Endothelial cell (in vitro differentiated cells): ENCODE data around the gene VANGL2. TPM values are rescaled to one million over a fixed set of nuclear protein-coding genes. Genes with fewer than 3 reads are reported as not detected.

Experiments
- DNase-seq: peaks from one replicate; pipeline ENCODE4 v3.0.0; 2021; ENCODE audit warnings: low spot score
- H3K27ac Mint-ChIP-seq: one replicate; pipeline ENCODE4 v1.8.0; 2021; ENCODE audit warnings: mixed read lengths, inconsistent platforms; ENCODE audit not compliant: unreplicated experiment
- H3K27me3 Mint-ChIP-seq: one replicate; pipeline ENCODE4 v1.8.0; 2021; ENCODE audit warnings: mild to moderate bottlenecking, moderate library complexity, mixed read lengths, inconsistent platforms; ENCODE audit not compliant: unreplicated experiment
- H3K36me3 Mint-ChIP-seq: one replicate; pipeline ENCODE4 v1.8.0; 2021; ENCODE audit warnings: mild to moderate bottlenecking, low read depth, mixed read lengths, inconsistent platforms; ENCODE audit not compliant: unreplicated experiment
- H3K4me1 Mint-ChIP-seq: one replicate; pipeline ENCODE4 v1.8.0; 2021; ENCODE audit warnings: mild to moderate bottlenecking, mixed read lengths, inconsistent platforms; ENCODE audit not compliant: unreplicated experiment
- H3K4me3 Mint-ChIP-seq: one replicate; pipeline ENCODE4 v1.8.0; 2021; ENCODE audit warnings: mild to moderate bottlenecking, mixed read lengths, inconsistent platforms; ENCODE audit not compliant: unreplicated experiment
- H3K9me3 Mint-ChIP-seq: one replicate; pipeline ENCODE4 v1.8.0; 2021; ENCODE audit warnings: mixed read lengths, inconsistent platforms; ENCODE audit not compliant: unreplicated experiment
- CTCF ChIP-seq: fragments of 200-600 bp; sonication (generic); IDR thresholded peaks from one replicate; pipeline ENCODE4 v1.5.0; 2021; ENCODE audit warnings: antibody characterized with exemption; ENCODE audit not compliant: unreplicated experiment
- total RNA-seq: library from RNA; stranded (reverse); fragmentation: NEBNext Ultra II Directional; extraction: Animal tissue kit (Norgen Biotek cat#: 25700); gene quantifications from one replicate; pipeline ENCODE4 v1.2.1, GENCODE V29; 2021; ENCODE audit not compliant: unreplicated experiment

VANGL2 gene
- total RNA-seq, 1 donor from 2014 or later, result 79.8 TPM

GRCh38 chr1:160428053-160428452 lies 27.7 kb downstream of the VANGL2 start:
- Mint-ChIP-seq H3K4me1 (peaks cover 31% of the 10 kb centered on the region), H3K27me3 (peaks cover 6% of the 10 kb centered on the region), H3K27ac (peak overlapping the region; percentile 1), H3K4me3 (no peak overlapping the region), H3K36me3 (peaks cover 27% of the 10 kb centered on the region), H3K9me3 (no peaks in the 10 kb centered on the region)
- TF ChIP-seq CTCF, result no peak
- no peak for DNase-seq

GRCh38 chr1:160428655-160429054 lies 28.3 kb downstream of the VANGL2 start:
- peak overlapping the region; percentile 46 for H3K27ac Mint-ChIP-seq
- H3K36me3 Mint-ChIP-seq, result peaks cover 27% of the 10 kb centered on the region
- DNase-seq, result peak; percentile 66
- peak; percentile 45 for TF ChIP-seq CTCF
- peaks cover 31% of the 10 kb centered on the region for H3K4me1 Mint-ChIP-seq
- H3K27me3 Mint-ChIP-seq, result peaks cover 6% of the 10 kb centered on the region
- no peaks in the 10 kb centered on the region for H3K9me3 Mint-ChIP-seq
- no peak overlapping the region for H3K4me3 Mint-ChIP-seq

GRCh38 chr1:160429125-160429561 lies 28.8 kb downstream of the VANGL2 start:
- no peak for TF ChIP-seq CTCF
- peaks cover 6% of the 10 kb centered on the region for H3K27me3 Mint-ChIP-seq
- no peak for DNase-seq
- no peak overlapping the region for H3K4me3 Mint-ChIP-seq
- H3K27ac Mint-ChIP-seq, result no peak overlapping the region
- peaks cover 33% of the 10 kb centered on the region for H3K4me1 Mint-ChIP-seq
- H3K9me3 Mint-ChIP-seq, result no peaks in the 10 kb centered on the region
- H3K36me3 Mint-ChIP-seq, result peaks cover 27% of the 10 kb centered on the region

GRCh38 chr1:160429702-160430535 lies 29.6 kb downstream of the VANGL2 start:
- Mint-ChIP-seq H3K27me3 (peaks cover 5% of the 10 kb centered on the region), H3K4me1 (peaks cover 31% of the 10 kb centered on the region), H3K9me3 (no peaks in the 10 kb centered on the region), H3K27ac (no peak overlapping the region), H3K36me3 (peaks cover 20% of the 10 kb centered on the region), H3K4me3 (no peak overlapping the region)
- no peak for TF ChIP-seq CTCF
- no peak for DNase-seq

- Mint-ChIP-seq H3K4me3 (no peak overlapping the region), H3K27me3 (peaks cover 5% of the 10 kb centered on the region), H3K9me3 (no peaks in the 10 kb centered on the region), H3K27ac (no peak overlapping the region), H3K36me3 (peaks cover 13% of the 10 kb centered on the region), H3K4me1 (peaks cover 31% of the 10 kb centered on the region)
- no peak for DNase-seq
- no peak for TF ChIP-seq CTCF
Measured at GRCh38 chr1:160431006-160431405, 30.6 kb downstream of the VANGL2 start.
